Measurements from ENCODE around the gene TRAF1.

TRAF1 gene

GRCh38 chr9:120925535-120926396, 830 bp downstream of the TRAF1 start:
- Histone ChIP-seq H3K4me1 (ENCODE audit: control extremely low read depth in 1 of 4, control insufficient read depth in 4 of 4, insufficient read depth in 4 of 4, low read length in 3 of 4) (peaks cover 5 to 46% (median 37%) of the 10 kb centered on the region in 4 experiments), H3K27ac (ENCODE audit: insufficient read depth in 1 of 2, low read depth in 1 of 2, low read length in 2 of 2, poor library complexity in 1 of 2, severe bottlenecking in 2 of 2) (peak overlapping the region in 1 of 2 experiments; percentile 51), H3K9me3 (ENCODE audit: control extremely low read depth in 1 of 5, control insufficient read depth in 4 of 5, insufficient read depth in 2 of 5, low read depth in 1 of 5, low read length in 4 of 5) (no peaks in the 10 kb centered on the region), H3K4me3 (ENCODE audit: control insufficient read depth in 1 of 7, extremely low read depth in 1 of 7, insufficient read depth in 4 of 7, low read depth in 2 of 7, low read length in 6 of 7) (no peak overlapping the region), H3K27me3 (replicated peaks in 2 of 5; ENCODE audit: control insufficient read depth in 4 of 5, insufficient read depth in 5 of 5, low read length in 4 of 5) (no peaks in the 10 kb centered on the region), H3K36me3 (ENCODE audit: control insufficient read depth in 4 of 4, insufficient read depth in 4 of 4, low read length in 3 of 4) (no peaks in the 10 kb centered on the region)
- ChIA-PET POLR2A (interaction anchor here (1.1 to 1.4 kb wide), 2 partner anchors 29 to 57 kb away, joined by 3 to 5 read pairs; no protein-coding TSS in a partner anchor), CTCF (interaction anchor here (0.6 to 5.9 kb wide), 6 partner anchors 8 to 171 kb away, joined by 3 to 29 read pairs (median 4); no protein-coding TSS in a partner anchor)
- peak; percentile 45 to 84 (median 79) for DNase-seq
- WGBS (ENCODE audit: insufficient coverage) = 75% methylated on average over 7 of the region's 13 CpGs

- Histone ChIP-seq H3K36me3 (ENCODE audit: control insufficient read depth in 4 of 4, insufficient read depth in 4 of 4, low read length in 3 of 4) (no peaks in the 10 kb centered on the region), H3K9me3 (ENCODE audit: control extremely low read depth in 1 of 5, control insufficient read depth in 4 of 5, insufficient read depth in 2 of 5, low read depth in 1 of 5, low read length in 4 of 5) (no peaks in the 10 kb centered on the region), H3K27ac (ENCODE audit: insufficient read depth in 1 of 2, low read depth in 1 of 2, low read length in 2 of 2, poor library complexity in 1 of 2, severe bottlenecking in 2 of 2) (no peak overlapping the region), H3K27me3 (replicated peaks in 2 of 5; ENCODE audit: control insufficient read depth in 4 of 5, insufficient read depth in 5 of 5, low read length in 4 of 5) (no peaks in the 10 kb centered on the region), H3K4me1 (ENCODE audit: control extremely low read depth in 1 of 4, control insufficient read depth in 4 of 4, insufficient read depth in 4 of 4, low read length in 3 of 4) (peaks cover 5 to 47% (median 35%) of the 10 kb centered on the region in 4 experiments), H3K4me3 (ENCODE audit: control insufficient read depth in 1 of 7, extremely low read depth in 1 of 7, insufficient read depth in 4 of 7, low read depth in 2 of 7, low read length in 6 of 7) (no peak overlapping the region)
- 83% methylated on average over 6 of the region's 11 CpGs for WGBS (ENCODE audit: insufficient coverage)
- CTCF ChIA-PET = interaction anchor here (0.7 to 5.9 kb wide), 4 partner anchors 11 to 55 kb away, joined by 3 to 29 read pairs (median 4); no protein-coding TSS in a partner anchor
- DNase-seq = no peak
- POLR2A ChIA-PET = interaction anchor here (1.1 kb wide), 1 partner anchor 56 kb away, joined by 3 read pairs; no protein-coding TSS in a partner anchor
Measured at GRCh38 chr9:120924698-120925534, 1.7 kb downstream of the TRAF1 start.

GRCh38 chr9:120923620-120924328, 2.8 kb downstream of the TRAF1 start:
- DNase-seq = no peak
- POLR2A ChIA-PET = no interaction called here
- whole genome bisulfite sequencing (ENCODE audit: insufficient coverage) = 97% methylated on average over 11 of the region's 11 CpGs
- CTCF ChIA-PET = interaction anchor here (0.7 to 5.9 kb wide), 6 partner anchors 15 to 108 kb away, joined by 3 to 29 read pairs (median 3); no protein-coding TSS in a partner anchor
- Histone ChIP-seq H3K4me1 (ENCODE audit: control extremely low read depth in 1 of 4, control insufficient read depth in 4 of 4, insufficient read depth in 4 of 4, low read length in 3 of 4) (peaks cover 0 to 38% (median 27%) of the 10 kb centered on the region in 4 experiments), H3K27ac (ENCODE audit: insufficient read depth in 1 of 2, low read depth in 1 of 2, low read length in 2 of 2, poor library complexity in 1 of 2, severe bottlenecking in 2 of 2) (no peak overlapping the region), H3K4me3 (ENCODE audit: control insufficient read depth in 1 of 7, extremely low read depth in 1 of 7, insufficient read depth in 4 of 7, low read depth in 2 of 7, low read length in 6 of 7) (no peak overlapping the region), H3K36me3 (ENCODE audit: control insufficient read depth in 4 of 4, insufficient read depth in 4 of 4, low read length in 3 of 4) (no peaks in the 10 kb centered on the region), H3K9me3 (ENCODE audit: control extremely low read depth in 1 of 5, control insufficient read depth in 4 of 5, insufficient read depth in 2 of 5, low read depth in 1 of 5, low read length in 4 of 5) (no peaks in the 10 kb centered on the region), H3K27me3 (replicated peaks in 2 of 5; ENCODE audit: control insufficient read depth in 4 of 5, insufficient read depth in 5 of 5, low read length in 4 of 5) (no peaks in the 10 kb centered on the region)

- H3K27ac ChIP-seq (ENCODE audit: insufficient read depth in 1 of 2, low read depth in 1 of 2, low read length in 2 of 2, poor library complexity in 1 of 2, severe bottlenecking in 2 of 2) = no peak overlapping the region
- no peak for DNase-seq
- no peak overlapping the region for H3K4me3 ChIP-seq (ENCODE audit: control insufficient read depth in 1 of 7, extremely low read depth in 1 of 7, insufficient read depth in 4 of 7, low read depth in 2 of 7, low read length in 6 of 7)
- H3K4me1 ChIP-seq (ENCODE audit: control extremely low read depth in 1 of 4, control insufficient read depth in 4 of 4, insufficient read depth in 4 of 4, low read length in 3 of 4) = peaks cover 0 to 31% (median 18%) of the 10 kb centered on the region in 4 experiments
- H3K9me3 ChIP-seq (ENCODE audit: control extremely low read depth in 1 of 5, control insufficient read depth in 4 of 5, insufficient read depth in 2 of 5, low read depth in 1 of 5, low read length in 4 of 5) = no peaks in the 10 kb centered on the region
- WGBS (ENCODE audit: insufficient coverage) = 100% methylated on average over 3 of the region's 7 CpGs
- no peaks in the 10 kb centered on the region for H3K36me3 ChIP-seq (ENCODE audit: control insufficient read depth in 4 of 4, insufficient read depth in 4 of 4, low read length in 3 of 4)
- CTCF ChIA-PET = interaction anchor here (1.1 to 5.9 kb wide), 3 partner anchors 13 to 149 kb away, joined by 3 to 29 read pairs (median 7); no protein-coding TSS in a partner anchor
- H3K27me3 ChIP-seq (replicated peaks in 2 of 5; ENCODE audit: control insufficient read depth in 4 of 5, insufficient read depth in 5 of 5, low read length in 4 of 5) = no peaks in the 10 kb centered on the region
- POLR2A ChIA-PET = no interaction called here
Measured at GRCh38 chr9:120922404-120923195, 4.0 kb downstream of the TRAF1 start.

- Histone ChIP-seq H3K4me1 (ENCODE audit: control extremely low read depth in 1 of 4, control insufficient read depth in 4 of 4, insufficient read depth in 4 of 4, low read length in 3 of 4) (peaks cover 0 to 27% (median 13%) of the 10 kb centered on the region in 4 experiments), H3K36me3 (ENCODE audit: control insufficient read depth in 4 of 4, insufficient read depth in 4 of 4, low read length in 3 of 4) (no peaks in the 10 kb centered on the region), H3K4me3 (ENCODE audit: control insufficient read depth in 1 of 7, extremely low read depth in 1 of 7, insufficient read depth in 4 of 7, low read depth in 2 of 7, low read length in 6 of 7) (no peak overlapping the region), H3K9me3 (ENCODE audit: control extremely low read depth in 1 of 5, control insufficient read depth in 4 of 5, insufficient read depth in 2 of 5, low read depth in 1 of 5, low read length in 4 of 5) (no peaks in the 10 kb centered on the region), H3K27me3 (replicated peaks in 2 of 5; ENCODE audit: control insufficient read depth in 4 of 5, insufficient read depth in 5 of 5, low read length in 4 of 5) (no peaks in the 10 kb centered on the region), H3K27ac (ENCODE audit: insufficient read depth in 1 of 2, low read depth in 1 of 2, low read length in 2 of 2, poor library complexity in 1 of 2, severe bottlenecking in 2 of 2) (no peak overlapping the region)
- 93% methylated on average over 5 of the region's 8 CpGs for WGBS (ENCODE audit: insufficient coverage)
- CTCF ChIA-PET = interaction anchor here (0.9 to 5.9 kb wide), 2 partner anchors 13 to 18 kb away, joined by 3 to 29 read pairs; no protein-coding TSS in a partner anchor
- DNase-seq = no peak
- POLR2A ChIA-PET = interaction anchor here (0.9 kb wide), 1 partner anchor 31 kb away, joined by 3 read pairs; no protein-coding TSS in a partner anchor
Measured at GRCh38 chr9:120921661-120922181, 4.9 kb downstream of the TRAF1 start.

GRCh38 chr9:120920806-120921178, 5.8 kb downstream of the TRAF1 start:
- ChIA-PET POLR2A (interaction anchor here (0.9 kb wide), 1 partner anchor 30 kb away, joined by 3 read pairs; no protein-coding TSS in a partner anchor), CTCF (interaction anchor here (0.9 to 1.8 kb wide), 3 partner anchors 17 to 31 kb away, joined by 3 to 5 read pairs (median 4); no protein-coding TSS in a partner anchor)
- no peak for DNase-seq
- peaks cover 0 to 21% (median 6%) of the 10 kb centered on the region in 4 experiments for H3K4me1 ChIP-seq (ENCODE audit: control extremely low read depth in 1 of 4, control insufficient read depth in 4 of 4, insufficient read depth in 4 of 4, low read length in 3 of 4)
- H3K27me3 ChIP-seq (replicated peaks in 2 of 5; ENCODE audit: control insufficient read depth in 4 of 5, insufficient read depth in 5 of 5, low read length in 4 of 5) = no peaks in the 10 kb centered on the region
- no peaks in the 10 kb centered on the region for H3K36me3 ChIP-seq (ENCODE audit: control insufficient read depth in 4 of 4, insufficient read depth in 4 of 4, low read length in 3 of 4)
- no peak overlapping the region for H3K4me3 ChIP-seq (ENCODE audit: control insufficient read depth in 1 of 7, extremely low read depth in 1 of 7, insufficient read depth in 4 of 7, low read depth in 2 of 7, low read length in 6 of 7)
- H3K9me3 ChIP-seq (ENCODE audit: control extremely low read depth in 1 of 5, control insufficient read depth in 4 of 5, insufficient read depth in 2 of 5, low read depth in 1 of 5, low read length in 4 of 5) = no peaks in the 10 kb centered on the region
- WGBS (ENCODE audit: insufficient coverage) = 80% methylated on average over 3 of the region's 3 CpGs
- H3K27ac ChIP-seq (ENCODE audit: insufficient read depth in 1 of 2, low read depth in 1 of 2, low read length in 2 of 2, poor library complexity in 1 of 2, severe bottlenecking in 2 of 2) = no peak overlapping the region
